GM21825 (cell line): ENCODE data around the gene ART1.

Source experiments
- ATAC-seq: cut with Tn5 transposase; IDR thresholded peaks from one replicate; pipeline ENCODE4 v1.9.1; 2021; ENCODE audit warnings: mild to moderate bottlenecking, moderate library complexity; ENCODE audit not compliant: unreplicated experiment

Gene ART1

DNA sequence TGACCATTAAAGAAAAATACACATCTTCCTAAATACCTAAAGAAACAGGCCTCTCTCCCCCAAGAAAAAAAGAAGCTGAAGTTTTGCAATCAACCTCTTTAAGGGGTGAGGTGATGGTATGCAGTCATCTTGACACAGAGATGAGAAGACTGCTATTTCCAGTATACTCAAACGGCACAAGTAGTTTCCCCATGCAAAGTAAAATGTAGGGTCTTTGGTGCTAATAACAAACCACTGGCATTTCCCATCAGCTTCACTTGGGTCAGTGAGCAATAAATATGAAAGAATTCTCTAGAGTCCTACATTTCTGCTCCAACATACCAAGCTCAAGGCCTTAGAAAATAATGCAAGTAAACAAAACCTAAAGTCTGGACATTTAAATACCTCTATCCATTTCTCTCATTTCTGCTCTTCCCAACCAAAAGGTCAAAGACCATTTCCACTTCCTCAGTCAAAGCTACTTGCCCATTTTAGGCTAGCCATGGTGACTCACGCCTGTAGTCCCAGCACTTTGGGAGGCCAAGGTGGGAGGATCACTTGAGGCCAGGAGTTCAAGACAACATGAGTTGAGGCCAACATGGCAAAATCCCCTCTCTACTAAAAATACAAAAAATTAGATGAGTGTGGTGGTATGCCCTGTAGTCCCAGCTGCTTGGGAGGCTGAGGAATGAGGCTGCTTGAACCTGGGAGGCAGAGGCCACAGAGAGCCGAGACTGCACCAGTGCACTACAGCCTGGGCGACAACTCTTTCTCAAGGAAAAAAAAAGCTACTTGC lies 65.7 kb downstream of the ART1 start:
- ATAC-seq: no peak

DNA sequence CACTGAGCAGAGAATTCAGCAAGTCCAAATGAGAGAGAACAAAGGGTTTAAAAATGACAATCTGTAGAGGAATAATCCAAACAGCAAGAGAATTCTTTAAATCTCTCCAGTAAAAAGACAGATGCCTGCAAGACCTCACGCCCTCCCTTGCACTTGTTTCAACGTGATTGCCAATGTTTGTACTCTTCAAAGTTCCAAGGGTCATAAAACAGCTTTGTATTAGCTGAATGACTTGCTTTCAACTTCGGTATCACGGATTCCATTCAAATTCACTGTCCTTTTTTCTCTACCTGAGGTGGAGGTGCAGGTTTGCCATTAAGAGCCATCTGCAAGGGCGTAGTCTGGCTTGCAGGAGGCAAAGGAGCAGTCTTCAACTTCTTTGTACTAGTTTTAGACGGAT lies 67.3 kb downstream of the ART1 start:
- no peak for ATAC-seq
